Measurements from ENCODE around the gene TUBAL3.

Gene TUBAL3

GRCh38 chr10:5404208-5405041, at the start of gene TUBAL3:
TUBAL3 (minus strand) TSS chr10:5404828; CDS start chr10:5404792, 36 bp downstream.
- intact Hi-C loops (cut with DNase I): no loop called here
- DNase-seq: no peak

GRCh38 chr10:5453749-5454489, 49.3 kb upstream of the TUBAL3 start:
- no peak for DNase-seq
- intact Hi-C loops (cut with DNase I): no loop called here

- intact Hi-C loops (cut with DNase I): no loop called here
Measured at GRCh38 chr10:5450605-5451384, 46.2 kb upstream of the TUBAL3 start.

GRCh38 chr10:5449823-5450222, 45.2 kb upstream of the TUBAL3 start:
- intact Hi-C loops (cut with DNase I): loop anchor here (10.0 kb wide), 1 partner anchor 425 kb away; no protein-coding TSS in a partner anchor

More at GRCh38 chr10:5450605-5451384, 46.2 kb upstream of the TUBAL3 start:
- no peak for DNase-seq

GRCh38 chr10:5449227-5449626, 44.6 kb upstream of the TUBAL3 start:
- DNase-seq: no peak
- intact Hi-C loops (cut with DNase I): loop anchor here (10.0 kb wide), 1 partner anchor 426 kb away; no protein-coding TSS in a partner anchor

More at GRCh38 chr10:5449823-5450222, 45.2 kb upstream of the TUBAL3 start:
- no peak for DNase-seq

GRCh38 chr10:5448333-5449001, 43.8 kb upstream of the TUBAL3 start:
- DNase-seq: no peak
- intact Hi-C loops (cut with DNase I): loop anchor here (10.0 kb wide), 1 partner anchor 426 kb away; no protein-coding TSS in a partner anchor

GRCh38 chr10:5447611-5448071, 43.0 kb upstream of the TUBAL3 start:
- DNase-seq: no peak
- intact Hi-C loops (cut with DNase I): loop anchor here (10.0 kb wide), 1 partner anchor 427 kb away; no protein-coding TSS in a partner anchor

- no peak for DNase-seq
- intact Hi-C loops (cut with DNase I): loop anchor here (10.0 kb wide), 1 partner anchor 428 kb away; no protein-coding TSS in a partner anchor
Measured at GRCh38 chr10:5447056-5447455, 42.4 kb upstream of the TUBAL3 start.

- peak; percentile 15 to 94 (median 44) for DNase-seq
- intact Hi-C loops (cut with DNase I): loop anchor here (10.0 kb wide), 1 partner anchor 428 kb away; no protein-coding TSS in a partner anchor
Measured at GRCh38 chr10:5446390-5446926, 41.8 kb upstream of the TUBAL3 start.

GRCh38 chr10:5445006-5445405, 40.4 kb upstream of the TUBAL3 start:
- intact Hi-C loops (cut with DNase I): loop anchor here (10.0 kb wide), 1 partner anchor 430 kb away; no protein-coding TSS in a partner anchor
- DNase-seq: no peak

- no peak for DNase-seq
- intact Hi-C loops (cut with DNase I): loop anchor here (10.0 kb wide), 1 partner anchor 431 kb away; no protein-coding TSS in a partner anchor
Measured at GRCh38 chr10:5443429-5443828, 38.8 kb upstream of the TUBAL3 start.

- intact Hi-C loops (cut with DNase I): loop anchor here (1.0 to 10.0 kb wide), 2 partner anchors 180 to 432 kb away; no protein-coding TSS in a partner anchor
- DNase-seq: no peak
Measured at GRCh38 chr10:5442990-5443370, 38.4 kb upstream of the TUBAL3 start.

GRCh38 chr10:5442065-5442989, 37.7 kb upstream of the TUBAL3 start:
- DNase-seq: no peak
- intact Hi-C loops (cut with DNase I): loop anchor here (1.0 to 10.0 kb wide), 2 partner anchors 181 to 432 kb away; no protein-coding TSS in a partner anchor

- intact Hi-C loops (cut with DNase I): loop anchor here (10.0 kb wide), 1 partner anchor 434 kb away; no protein-coding TSS in a partner anchor
- peak in 1 of 10 donors; percentile 70 for DNase-seq
Measured at GRCh38 chr10:5441106-5441505, 36.5 kb upstream of the TUBAL3 start.

- no peak for DNase-seq
- intact Hi-C loops (cut with DNase I): loop anchor here (10.0 kb wide), 1 partner anchor 435 kb away; no protein-coding TSS in a partner anchor
Measured at GRCh38 chr10:5440206-5440605, 35.6 kb upstream of the TUBAL3 start.

GRCh38 chr10:5435328-5435727, 30.7 kb upstream of the TUBAL3 start:
- DNase-seq: no peak
- intact Hi-C loops (cut with DNase I): no loop called here

GRCh38 chr10:5434017-5434753, 29.6 kb upstream of the TUBAL3 start:
- DNase-seq: no peak
- intact Hi-C loops (cut with DNase I): loop anchor here (1.0 kb wide), 1 partner anchor 585 kb away; no protein-coding TSS in a partner anchor
